ENCODE results near the gene IL17RE.
"Not testable (repeated sequence)": the region's sequence is repeated elsewhere in the genome, so short reads cannot be mapped to it uniquely, and the experiment has no call there.

Gene IL17RE

GRCh38 chr3:9937486-9938238, 35.0 kb downstream of the IL17RE start:
- no peak overlapping the region for H3K4me3 ChIP-seq (ENCODE audit: low read length)
- H3K36me3 ChIP-seq (ENCODE audit: insufficient read depth, low read length): peaks cover 8% of the 10 kb centered on the region; the same call in 1 of the 2 replicates
- no peak overlapping the region for H3K9ac ChIP-seq (ENCODE audit: low read depth, low read length)
- H3K27ac ChIP-seq (ENCODE audit: low read depth, low read length): no peak overlapping the region
- H3K27me3 ChIP-seq (ENCODE audit: insufficient read depth, low read length): no peaks in the 10 kb centered on the region
- WGBS: 95% methylated on average over 13 of the region's 13 CpGs
- no peaks in the 10 kb centered on the region for H3K9me3 ChIP-seq (ENCODE audit: insufficient read depth, low read depth, low read length)
- no peaks in the 10 kb centered on the region for H3K4me1 ChIP-seq (ENCODE audit: insufficient read depth, low read length)

GRCh38 chr3:9938966-9939365, 36.3 kb downstream of the IL17RE start:
- WGBS: 100% methylated on average over 1 of the region's 2 CpGs
- Histone ChIP-seq H3K27me3 (ENCODE audit: insufficient read depth, low read length) (no peaks in the 10 kb centered on the region), H3K36me3 (ENCODE audit: insufficient read depth, low read length) (peaks cover 8% of the 10 kb centered on the region; the same call in 1 of the 2 replicates), H3K9me3 (ENCODE audit: insufficient read depth, low read depth, low read length) (no peaks in the 10 kb centered on the region), H3K27ac (ENCODE audit: low read depth, low read length) (no peak overlapping the region), H3K9ac (ENCODE audit: low read depth, low read length) (no peak overlapping the region), H3K4me3 (ENCODE audit: low read length) (no peak overlapping the region), H3K4me1 (ENCODE audit: insufficient read depth, low read length) (no peaks in the 10 kb centered on the region)

- H3K36me3 ChIP-seq (ENCODE audit: insufficient read depth, low read length): not testable (repeated sequence)
- WGBS: 92% methylated on average over 27 of the region's 32 CpGs
Observed at GRCh38 chr3:9939906-9940305, 37.3 kb downstream of the IL17RE start.

GRCh38 chr3:9940746-9941145, 38.1 kb downstream of the IL17RE start:
- Histone ChIP-seq H3K9me3 (ENCODE audit: insufficient read depth, low read depth, low read length) (no peaks in the 10 kb centered on the region), H3K9ac (ENCODE audit: low read depth, low read length) (no peak overlapping the region), H3K27ac (ENCODE audit: low read depth, low read length) (no peak overlapping the region), H3K4me1 (ENCODE audit: insufficient read depth, low read length) (no peaks in the 10 kb centered on the region), H3K36me3 (ENCODE audit: insufficient read depth, low read length) (peaks cover 8% of the 10 kb centered on the region; the same call in 1 of the 2 replicates), H3K4me3 (ENCODE audit: low read length) (no peak overlapping the region), H3K27me3 (ENCODE audit: insufficient read depth, low read length) (no peaks in the 10 kb centered on the region)
- WGBS: 97% methylated on average over 10 of the region's 10 CpGs

More at GRCh38 chr3:9939906-9940305, 37.3 kb downstream of the IL17RE start:
- not testable (repeated sequence) for H3K4me1 ChIP-seq (ENCODE audit: insufficient read depth, low read length); H3K27ac ChIP-seq (ENCODE audit: low read depth, low read length); H3K9ac ChIP-seq (ENCODE audit: low read depth, low read length); H3K9me3 ChIP-seq (ENCODE audit: insufficient read depth, low read depth, low read length); H3K27me3 ChIP-seq (ENCODE audit: insufficient read depth, low read length); H3K4me3 ChIP-seq (ENCODE audit: low read length)

GRCh38 chr3:9942164-9942563, 39.5 kb downstream of the IL17RE start:
- Histone ChIP-seq H3K4me3 (ENCODE audit: low read length) (no peak overlapping the region), H3K9me3 (ENCODE audit: insufficient read depth, low read depth, low read length) (no peaks in the 10 kb centered on the region), H3K36me3 (ENCODE audit: insufficient read depth, low read length) (peaks cover 4% of the 10 kb centered on the region; the same call in 1 of the 2 replicates), H3K4me1 (ENCODE audit: insufficient read depth, low read length) (no peaks in the 10 kb centered on the region), H3K9ac (ENCODE audit: low read depth, low read length) (no peak overlapping the region), H3K27ac (ENCODE audit: low read depth, low read length) (no peak overlapping the region), H3K27me3 (ENCODE audit: insufficient read depth, low read length) (no peaks in the 10 kb centered on the region)
- 92% methylated on average over 3 of the region's 4 CpGs for WGBS

GRCh38 chr3:9942934-9943690, 40.5 kb downstream of the IL17RE start:
- Histone ChIP-seq H3K36me3 (ENCODE audit: insufficient read depth, low read length) (peaks cover 5% of the 10 kb centered on the region; the same call in 1 of the 2 replicates), H3K4me1 (ENCODE audit: insufficient read depth, low read length) (no peaks in the 10 kb centered on the region), H3K27ac (ENCODE audit: low read depth, low read length) (no peak overlapping the region), H3K9ac (ENCODE audit: low read depth, low read length) (no peak overlapping the region), H3K27me3 (ENCODE audit: insufficient read depth, low read length) (no peaks in the 10 kb centered on the region), H3K4me3 (ENCODE audit: low read length) (no peak overlapping the region), H3K9me3 (ENCODE audit: insufficient read depth, low read depth, low read length) (no peaks in the 10 kb centered on the region)
- 90% methylated on average over 11 of the region's 11 CpGs for WGBS

- Histone ChIP-seq H3K9me3 (ENCODE audit: insufficient read depth, low read depth, low read length) (no peaks in the 10 kb centered on the region), H3K27ac (ENCODE audit: low read depth, low read length) (no peak overlapping the region), H3K4me3 (ENCODE audit: low read length) (no peak overlapping the region), H3K9ac (ENCODE audit: low read depth, low read length) (no peak overlapping the region), H3K36me3 (ENCODE audit: insufficient read depth, low read length) (peaks cover 16% of the 10 kb centered on the region; the same call in 1 of the 2 replicates), H3K4me1 (ENCODE audit: insufficient read depth, low read length) (no peaks in the 10 kb centered on the region), H3K27me3 (ENCODE audit: insufficient read depth, low read length) (no peaks in the 10 kb centered on the region)
- 94% methylated on average over 11 of the region's 11 CpGs for WGBS
Observed at GRCh38 chr3:9944271-9944670, 41.6 kb downstream of the IL17RE start.

- Histone ChIP-seq H3K9ac (ENCODE audit: low read depth, low read length) (no peak overlapping the region), H3K9me3 (ENCODE audit: insufficient read depth, low read depth, low read length) (no peaks in the 10 kb centered on the region), H3K27me3 (ENCODE audit: insufficient read depth, low read length) (no peaks in the 10 kb centered on the region), H3K27ac (ENCODE audit: low read depth, low read length) (no peak overlapping the region), H3K36me3 (ENCODE audit: insufficient read depth, low read length) (peaks cover 21% of the 10 kb centered on the region), H3K4me3 (ENCODE audit: low read length) (peak overlapping the region; percentile 66; the same call in 1 of the 2 replicates), H3K4me1 (ENCODE audit: insufficient read depth, low read length) (no peaks in the 10 kb centered on the region)
- 93% methylated on average over 10 of the region's 10 CpGs for WGBS
Observed at GRCh38 chr3:9945358-9945757, 42.7 kb downstream of the IL17RE start.

GRCh38 chr3:9946112-9947024, 43.7 kb downstream of the IL17RE start:
- H3K4me1 ChIP-seq (ENCODE audit: insufficient read depth, low read length): no peaks in the 10 kb centered on the region
- H3K27ac ChIP-seq (ENCODE audit: low read depth, low read length): 0 out of 2 replicates have a peak overlapping the region, but pooled peaks have one; percentile 13
- peak overlapping the region; percentile 66 for H3K4me3 ChIP-seq (ENCODE audit: low read length)
- peak overlapping the region; percentile 67 for H3K9ac ChIP-seq (ENCODE audit: low read depth, low read length)
- H3K36me3 ChIP-seq (ENCODE audit: insufficient read depth, low read length): peaks cover 17% of the 10 kb centered on the region; the same call in 1 of the 2 replicates
- H3K9me3 ChIP-seq (ENCODE audit: insufficient read depth, low read depth, low read length): no peaks in the 10 kb centered on the region
- H3K27me3 ChIP-seq (ENCODE audit: insufficient read depth, low read length): no peaks in the 10 kb centered on the region
- WGBS: 5% methylated on average over 90 of the region's 90 CpGs

- H3K27me3 ChIP-seq (ENCODE audit: insufficient read depth, low read length): no peaks in the 10 kb centered on the region
- H3K9me3 ChIP-seq (ENCODE audit: insufficient read depth, low read depth, low read length): no peaks in the 10 kb centered on the region
- 0 out of 2 replicates have a peak overlapping the region, but pooled peaks have one; percentile 13 for H3K27ac ChIP-seq (ENCODE audit: low read depth, low read length)
- peak overlapping the region; percentile 67 for H3K9ac ChIP-seq (ENCODE audit: low read depth, low read length)
- peak overlapping the region; percentile 66 for H3K4me3 ChIP-seq (ENCODE audit: low read length)
- no peaks in the 10 kb centered on the region for H3K4me1 ChIP-seq (ENCODE audit: insufficient read depth, low read length)
- peaks cover 17% of the 10 kb centered on the region; the same call in 1 of the 2 replicates for H3K36me3 ChIP-seq (ENCODE audit: insufficient read depth, low read length)
- 62% methylated on average over 83 of the region's 86 CpGs for WGBS
Observed at GRCh38 chr3:9947025-9947995, 44.7 kb downstream of the IL17RE start.
